HG02885 (cell line): ENCODE results near the gene CCDC50.

Source experiments
- ATAC-seq: cut with Tn5 transposase; IDR thresholded peaks from one replicate; pipeline ENCODE4 v1.9.1; 2021; ENCODE audit warnings: mild to moderate bottlenecking; ENCODE audit not compliant: unreplicated experiment, poor library complexity

CCDC50 gene

DNA sequence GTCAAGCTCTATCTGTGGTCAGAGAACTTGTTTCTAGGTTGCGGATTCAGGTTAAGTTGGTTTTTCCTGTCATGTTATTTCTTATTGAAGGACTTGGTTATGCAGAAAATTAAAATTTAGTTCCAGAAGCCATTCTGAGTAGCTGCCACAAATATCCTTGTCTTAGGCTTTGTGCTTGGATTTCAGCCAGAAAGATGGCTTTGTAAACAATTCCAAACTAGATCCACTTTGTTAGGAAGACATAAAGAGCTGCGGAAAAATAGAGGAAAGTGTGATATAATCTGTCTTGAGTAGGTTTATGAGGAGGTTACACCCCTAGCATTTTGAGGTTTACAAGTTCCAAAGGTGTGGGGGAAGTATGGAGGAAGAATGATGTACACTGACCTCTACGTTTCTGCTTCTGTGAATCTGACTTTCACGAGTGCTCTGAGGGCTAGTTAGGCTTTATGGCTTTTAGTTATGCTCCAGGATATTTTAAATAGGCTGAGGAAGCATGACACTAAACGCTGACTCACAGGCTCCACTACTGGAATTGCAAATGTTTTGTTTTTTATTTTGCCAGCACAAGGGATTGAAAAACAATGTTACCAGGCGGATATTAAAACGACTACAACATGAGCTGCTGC, 47.4 kb downstream of the CCDC50 start:
- no peak for ATAC-seq

GRCh38 chr3:191378142-191378812, 49.1 kb downstream of the CCDC50 start:
- peak; percentile 33 for ATAC-seq

DNA sequence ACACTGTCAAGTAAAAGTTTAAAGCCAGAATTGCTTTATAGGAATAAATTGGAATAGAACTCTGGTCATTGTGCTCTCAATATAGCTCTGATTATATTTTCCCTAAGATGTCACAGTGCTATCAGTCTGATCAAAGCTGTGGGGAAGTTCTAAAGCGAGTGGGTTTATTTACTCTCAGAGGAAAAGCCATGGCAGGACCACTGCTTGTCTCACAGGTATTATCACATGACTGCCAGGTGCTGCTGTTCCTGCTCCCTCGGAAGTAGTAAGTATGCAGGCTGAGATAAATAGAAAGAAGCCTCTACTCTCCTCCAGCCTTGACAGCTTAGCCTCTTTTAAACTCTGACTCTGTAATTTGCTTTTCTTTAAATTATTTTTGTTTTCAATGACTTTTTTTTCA, 50.3 kb downstream of the CCDC50 start:
- no peak for ATAC-seq

DNA sequence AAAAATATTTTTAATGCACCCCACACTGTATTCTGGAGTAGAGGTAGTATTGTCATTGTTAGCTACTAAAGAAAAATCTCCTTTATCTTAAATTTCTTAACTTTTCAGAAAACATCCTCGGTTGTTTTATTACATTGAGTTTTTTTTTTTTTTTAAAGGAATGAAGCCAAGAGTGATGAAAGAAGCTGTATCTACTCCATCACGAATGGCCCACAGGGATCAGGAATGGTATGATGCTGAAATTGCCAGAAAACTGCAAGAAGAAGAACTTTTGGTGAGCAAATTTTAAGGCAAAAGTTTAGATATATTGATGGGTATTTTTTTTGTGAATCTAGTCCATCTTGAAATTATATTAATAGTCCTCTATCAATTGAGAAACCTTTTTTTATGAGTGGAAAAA, 50.8 kb downstream of the CCDC50 start:
- no peak for ATAC-seq

- no peak for ATAC-seq
These were observed 52.1 kb downstream of the CCDC50 start for GRCh38 chr3:191381303-191381702.

DNA sequence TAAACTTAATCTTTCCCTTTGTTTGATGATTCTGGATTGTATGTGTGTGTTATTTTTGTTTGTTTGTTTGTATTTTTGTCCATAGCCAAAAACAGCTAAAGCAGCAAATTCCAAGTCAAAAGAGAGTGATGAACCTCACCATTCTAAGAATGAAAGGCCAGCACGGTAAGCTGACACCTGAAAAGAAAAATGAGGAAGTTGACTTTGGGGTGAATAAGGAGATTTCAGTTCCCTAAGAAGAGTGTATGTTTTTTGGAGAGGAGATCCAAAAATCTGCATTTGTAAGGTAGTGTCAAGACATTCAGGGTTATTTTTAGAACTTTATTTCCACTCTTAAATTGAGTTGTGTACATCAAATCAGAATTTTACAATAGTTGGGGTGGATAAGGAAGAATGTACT, 53.5 kb downstream of the CCDC50 start:
- peak; percentile 54 for ATAC-seq

- ATAC-seq = no peak
These were observed 53.9 kb downstream of the CCDC50 start for GRCh38 chr3:191383124-191383523.

- no peak for ATAC-seq
These were observed 55.9 kb downstream of the CCDC50 start for GRCh38 chr3:191385101-191385500.

DNA sequence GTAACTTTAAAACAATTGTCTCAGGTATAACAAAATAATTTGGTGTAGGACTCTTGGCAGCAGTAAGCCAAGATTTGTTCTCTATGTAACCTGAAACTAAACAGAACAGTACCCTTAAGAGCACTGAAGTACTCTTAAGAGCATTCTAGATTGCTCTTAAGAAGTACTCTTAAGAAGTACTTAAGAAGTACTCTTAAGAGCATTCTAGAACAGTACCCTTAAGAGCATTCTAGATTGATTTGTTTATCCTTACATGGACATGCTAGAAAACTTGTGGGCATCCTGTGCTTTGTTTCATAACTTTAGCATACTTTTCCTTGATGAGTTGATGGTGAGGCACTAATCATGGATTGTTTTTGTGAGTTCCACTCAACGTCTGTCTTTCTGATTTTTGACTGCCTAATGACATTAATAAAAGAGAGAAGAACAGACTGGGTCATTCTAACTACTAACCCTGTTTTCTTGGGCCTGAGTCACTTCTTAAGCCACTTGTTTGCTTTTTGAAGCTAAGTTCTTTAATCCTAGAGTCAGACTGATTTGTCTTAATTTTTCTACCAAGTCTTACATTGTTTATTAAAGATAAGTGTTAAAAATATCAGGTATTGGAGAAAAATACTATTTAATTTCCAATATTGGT, 58.4 kb downstream of the CCDC50 start:
- ATAC-seq = no peak

- ATAC-seq = no peak
These were observed 59.6 kb downstream of the CCDC50 start for GRCh38 chr3:191388823-191389222.

DNA sequence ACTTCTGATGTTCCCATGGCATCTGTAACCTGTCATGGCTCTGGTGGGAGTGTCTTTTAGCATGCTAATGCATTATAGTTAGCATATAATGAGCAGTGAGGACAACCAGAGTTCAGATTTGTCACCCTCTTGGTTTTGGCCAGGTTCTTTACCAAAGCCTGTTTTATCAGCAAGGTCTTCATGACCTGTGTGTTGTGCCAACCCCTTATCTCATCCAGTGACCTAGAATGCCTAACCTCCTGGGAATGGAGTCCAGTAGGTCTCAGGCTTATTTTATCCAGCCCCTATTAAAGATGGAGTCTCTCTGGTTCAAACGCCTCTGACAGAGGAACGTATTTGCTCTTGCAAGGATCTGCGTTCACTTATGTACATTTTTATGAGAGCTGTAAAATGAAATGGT, 61.4 kb downstream of the CCDC50 start:
- no peak for ATAC-seq

- no peak for ATAC-seq
These were observed 62.9 kb downstream of the CCDC50 start for GRCh38 chr3:191391861-191392808.

DNA sequence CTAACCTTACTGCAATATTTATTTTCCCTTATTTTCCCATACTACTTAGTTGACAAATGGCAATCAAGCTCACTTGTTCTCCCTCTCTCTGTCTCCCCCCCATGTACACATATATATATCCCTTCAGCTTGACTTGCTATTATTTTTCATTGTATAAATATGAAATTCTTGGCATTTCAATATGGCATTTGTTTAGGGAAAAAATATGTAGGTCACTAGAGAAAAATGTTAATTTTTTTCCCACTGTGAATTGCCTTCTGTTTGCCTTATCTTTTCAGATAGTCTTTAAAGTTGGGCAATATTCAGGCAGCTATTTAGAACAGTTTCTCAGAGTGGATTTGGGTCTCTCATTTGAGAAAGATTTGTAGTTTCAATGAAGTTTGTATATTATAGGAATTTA, 64.0 kb downstream of the CCDC50 start:
- no peak for ATAC-seq

DNA sequence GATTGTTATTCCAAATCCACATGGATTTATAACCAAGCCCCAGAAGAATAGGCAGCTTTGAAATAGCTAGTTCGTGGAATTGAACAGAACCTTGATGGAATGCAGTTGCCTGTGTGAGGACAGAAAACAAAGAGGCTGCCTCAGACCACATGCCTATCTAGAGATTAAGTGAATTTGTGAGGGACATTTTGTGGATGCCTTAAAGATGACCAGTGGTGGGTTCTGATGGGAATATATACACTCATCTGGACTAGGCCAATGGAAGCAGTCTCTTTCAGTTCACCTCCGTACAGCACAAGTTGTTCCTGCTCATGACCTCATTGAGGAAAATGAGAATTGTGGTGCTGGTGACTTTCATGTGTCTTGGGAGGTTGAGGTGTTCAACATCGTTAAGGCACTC, 68.6 kb downstream of the CCDC50 start:
- ATAC-seq = no peak

GRCh38 chr3:191398607-191399006, 69.4 kb downstream of the CCDC50 start:
- ATAC-seq = no peak

DNA sequence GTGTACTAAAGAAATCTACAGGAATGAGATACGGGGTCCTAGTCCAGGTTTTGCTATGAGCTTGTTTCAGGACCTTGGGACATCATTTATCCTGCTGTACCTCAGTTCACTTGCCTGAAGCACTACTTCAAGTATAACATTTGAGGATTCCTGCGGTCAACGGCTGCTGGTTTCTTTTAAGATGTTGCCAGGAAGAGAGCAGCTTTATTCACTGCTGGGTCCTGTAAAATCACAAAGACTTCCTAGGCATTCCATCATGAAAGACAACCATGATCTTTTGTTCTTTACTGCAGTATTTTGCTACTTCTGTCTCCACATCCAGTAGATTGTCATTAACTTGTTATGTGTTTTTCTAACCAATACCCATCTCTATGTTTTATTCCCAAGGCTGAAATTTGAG, 70.7 kb downstream of the CCDC50 start:
- no peak for ATAC-seq

DNA sequence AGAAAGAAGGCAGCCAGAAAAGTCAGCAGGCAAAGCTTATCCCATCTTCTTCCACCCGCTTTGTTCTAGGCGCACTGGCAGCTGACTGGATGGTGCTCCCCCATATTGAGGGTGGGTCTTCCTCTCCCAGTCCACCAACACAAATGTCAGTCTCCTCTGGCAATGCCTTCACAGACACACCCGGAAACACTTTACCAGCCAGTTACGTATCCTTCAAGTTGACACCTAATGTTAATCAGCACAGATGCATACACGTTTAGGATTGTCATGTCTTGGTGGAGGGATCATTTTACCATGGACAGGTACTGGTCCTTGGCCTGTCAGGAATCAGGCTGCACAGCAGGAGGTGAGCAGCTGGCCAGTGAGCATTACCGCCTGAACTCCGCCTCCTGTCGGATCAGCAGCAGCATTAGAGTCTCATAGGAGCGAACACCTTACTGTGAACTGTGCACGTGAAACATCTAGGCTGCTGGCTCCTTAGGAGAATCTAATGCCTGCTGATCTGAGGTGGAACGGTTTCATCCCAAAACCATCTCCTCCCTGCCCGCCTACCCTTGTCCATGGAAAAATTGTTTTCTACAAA, 72.7 kb downstream of the CCDC50 start:
- no peak for ATAC-seq

DNA sequence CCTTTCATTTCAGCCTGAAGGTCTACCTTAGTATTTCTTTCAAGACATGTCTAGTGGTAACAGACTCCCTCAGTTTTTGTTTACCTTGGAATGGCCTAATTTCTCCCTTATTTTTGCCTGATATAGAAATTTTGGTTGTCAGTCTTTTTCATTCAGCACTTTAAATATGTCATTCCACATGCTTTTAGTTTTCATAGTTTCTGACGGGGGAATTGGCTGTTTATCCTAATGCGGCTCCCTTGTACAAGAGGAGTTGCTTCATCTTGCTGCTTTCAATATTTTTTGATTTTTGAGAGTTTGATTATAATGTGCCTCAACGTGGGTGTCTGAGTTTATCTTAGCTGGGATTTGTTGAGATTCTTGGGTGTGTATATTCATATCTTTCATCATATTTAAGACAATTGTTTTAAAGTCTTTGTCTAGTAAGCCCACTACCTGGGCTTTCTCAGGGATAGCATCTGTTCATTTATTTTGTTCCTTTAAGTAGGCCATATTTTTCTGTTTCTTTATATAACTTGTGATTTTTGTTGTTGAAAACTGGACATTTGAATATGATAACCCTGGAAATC, 80.7 kb downstream of the CCDC50 start:
- no peak for ATAC-seq

DNA sequence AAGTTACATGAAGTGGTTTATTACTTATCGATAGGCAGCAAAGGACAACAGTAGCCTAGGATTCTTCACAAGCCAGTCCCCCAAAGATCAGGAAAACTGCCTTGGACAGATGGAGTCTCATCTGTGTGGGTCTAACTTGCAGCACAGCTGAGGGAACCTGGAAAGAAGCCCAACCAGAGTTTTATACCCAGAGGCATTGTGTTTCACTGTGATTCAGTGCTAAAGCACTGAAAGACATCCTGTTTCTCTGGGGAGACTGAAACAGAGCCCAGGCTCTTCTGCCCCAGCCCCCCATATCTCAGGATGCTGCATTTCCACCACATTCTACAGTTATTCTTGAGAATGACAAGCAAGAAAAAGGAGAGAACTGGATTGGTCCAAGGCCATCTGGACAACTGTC, 83.6 kb downstream of the CCDC50 start:
- ATAC-seq = no peak

- ATAC-seq = no peak
These were observed 85.1 kb downstream of the CCDC50 start for GRCh38 chr3:191414286-191414685.
